ENCODE measurements around the gene IMMP2L.

IMMP2L gene

GRCh38 chr7:111358915-111359314 is 203.4 kb downstream of the IMMP2L start:
- no peak for TF ChIP-seq CTCF (IDR thresholded peaks at IDR 0.05; ENCODE audit: borderline replicate concordance, insufficient read depth, low read depth, low read length)
- no peak overlapping the region for H3K4me3 ChIP-seq (ENCODE audit: low read depth, low read length)

DNA sequence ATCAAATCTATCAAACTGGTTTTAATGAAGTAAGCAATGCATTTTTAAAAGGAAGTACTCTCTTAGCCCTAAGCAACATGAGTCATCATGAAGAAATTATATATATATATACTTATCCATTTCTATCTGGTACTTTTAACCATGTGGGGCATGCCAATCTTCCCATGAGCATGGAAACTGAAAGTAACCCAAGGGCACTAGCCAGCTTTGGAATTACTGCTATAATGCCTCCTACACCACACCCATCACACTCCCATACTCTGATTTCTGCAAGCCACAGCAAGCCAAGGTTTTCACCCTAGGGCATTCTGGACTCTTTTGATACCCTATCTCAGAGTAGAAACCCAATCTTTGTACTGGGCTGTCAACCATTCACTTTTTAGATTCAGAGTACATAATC is 204.6 kb downstream of the IMMP2L start:
- no peak for TF ChIP-seq CTCF (IDR thresholded peaks at IDR 0.05; ENCODE audit: borderline replicate concordance, insufficient read depth, low read depth, low read length)
- no peak overlapping the region for H3K4me3 ChIP-seq (ENCODE audit: low read depth, low read length)

- TF ChIP-seq CTCF (IDR thresholded peaks at IDR 0.05; ENCODE audit: borderline replicate concordance, insufficient read depth, low read depth, low read length), result no peak
- no peak overlapping the region for H3K4me3 ChIP-seq (ENCODE audit: low read depth, low read length)
Observed at GRCh38 chr7:111356941-111357340, 205.4 kb downstream of the IMMP2L start.

DNA sequence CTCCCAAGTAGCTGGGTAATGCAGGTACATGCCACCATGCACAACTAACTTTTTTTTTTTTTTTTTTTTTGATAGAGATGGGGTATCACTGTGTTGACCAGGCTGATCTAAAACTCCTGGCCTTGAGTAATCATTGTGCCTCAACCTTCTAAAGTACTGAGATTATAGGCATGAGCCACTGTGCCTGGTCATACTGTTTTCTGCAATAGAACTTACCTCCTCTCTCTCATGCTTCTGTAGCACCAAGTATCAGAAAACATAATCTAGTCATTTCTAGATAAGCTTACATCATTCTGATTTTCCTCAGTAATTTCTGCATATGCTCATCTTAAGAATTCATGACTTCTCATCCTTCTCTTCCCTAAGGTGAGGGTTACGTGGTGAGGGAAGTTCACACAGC is 210.0 kb downstream of the IMMP2L start:
- H3K4me3 ChIP-seq (ENCODE audit: low read depth, low read length), result no peak overlapping the region
- no peak for TF ChIP-seq CTCF (IDR thresholded peaks at IDR 0.05; ENCODE audit: borderline replicate concordance, insufficient read depth, low read depth, low read length)

- TF ChIP-seq CTCF (IDR thresholded peaks at IDR 0.05; ENCODE audit: borderline replicate concordance, insufficient read depth, low read depth, low read length), result no peak
- H3K4me3 ChIP-seq (ENCODE audit: low read depth, low read length), result no peak overlapping the region
Observed at GRCh38 chr7:111346219-111346618, 216.1 kb downstream of the IMMP2L start.

- TF ChIP-seq CTCF (IDR thresholded peaks at IDR 0.05; ENCODE audit: borderline replicate concordance, insufficient read depth, low read depth, low read length), result no peak
- no peak overlapping the region for H3K4me3 ChIP-seq (ENCODE audit: low read depth, low read length)
Observed at GRCh38 chr7:111343017-111343416, 219.3 kb downstream of the IMMP2L start.

GRCh38 chr7:111339006-111339405 is 223.3 kb downstream of the IMMP2L start:
- TF ChIP-seq CTCF (IDR thresholded peaks at IDR 0.05; ENCODE audit: borderline replicate concordance, insufficient read depth, low read depth, low read length), result no peak
- no peak overlapping the region for H3K4me3 ChIP-seq (ENCODE audit: low read depth, low read length)

Measured in GM12875 (cell line).